Stimulated activated CD4-positive, alpha-beta T cell treated with anti-CD3 and anti-CD28 coated beads, Interleukin-1b, Interleukin-23, amount 100 ng/mL, for 4 hours (primary cell): ENCODE data around the gene ZNF14.
"Not testable (repeated sequence)": the region's sequence is repeated elsewhere in the genome, so short reads cannot be mapped to it uniquely, and the experiment has no call there.

Experiments used
- DNase-seq, 2 donors: peaks; one replicate each; pipeline ENCODE4 v3.0.0-alpha.2; 2020; ENCODE audit warnings: low read depth in 2 of 2

The ZNF14 gene

GRCh38 chr19:19746286-19747213 lies 13.6 kb upstream of the ZNF14 start:
- DNase-seq: no peak

DNA sequence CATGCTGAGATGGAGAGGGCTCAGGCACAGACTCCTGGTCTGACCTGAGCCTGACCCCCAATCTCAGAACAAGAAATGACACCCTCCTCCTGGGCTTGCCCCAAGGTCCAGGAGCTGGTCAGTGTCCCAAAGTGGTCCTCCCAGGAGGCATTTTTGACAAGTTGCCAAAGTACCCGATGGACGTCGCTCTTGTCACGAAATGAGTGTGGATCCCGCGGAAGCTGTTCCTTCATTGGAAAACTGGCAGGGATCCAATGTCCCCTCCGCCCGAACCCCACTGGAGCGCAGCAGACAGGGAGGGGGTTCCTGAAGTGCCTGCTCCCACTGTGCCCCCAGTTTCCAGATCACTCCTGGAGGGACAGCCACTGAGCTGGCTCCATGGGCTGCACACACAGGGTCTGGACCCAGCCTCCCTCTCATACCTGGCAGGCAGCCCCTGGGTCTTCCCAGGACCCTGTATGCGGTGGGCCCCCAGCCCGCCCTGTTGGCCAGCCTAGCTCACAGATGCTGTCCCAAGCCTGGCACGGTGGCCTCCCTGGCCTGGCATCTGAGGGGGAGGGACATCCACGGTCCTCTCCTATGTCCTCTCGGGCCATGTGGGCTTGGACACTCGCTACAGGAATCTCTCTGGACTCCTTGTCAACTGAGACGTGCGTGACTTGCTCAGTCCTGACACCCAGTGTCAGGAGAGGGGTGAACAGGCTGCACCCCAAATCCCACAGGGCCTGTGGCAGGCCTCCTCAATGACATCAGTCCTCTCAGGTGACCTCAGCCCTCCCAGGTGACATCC lies 12.8 kb upstream of the ZNF14 start:
- DNase-seq: no peak

DNA sequence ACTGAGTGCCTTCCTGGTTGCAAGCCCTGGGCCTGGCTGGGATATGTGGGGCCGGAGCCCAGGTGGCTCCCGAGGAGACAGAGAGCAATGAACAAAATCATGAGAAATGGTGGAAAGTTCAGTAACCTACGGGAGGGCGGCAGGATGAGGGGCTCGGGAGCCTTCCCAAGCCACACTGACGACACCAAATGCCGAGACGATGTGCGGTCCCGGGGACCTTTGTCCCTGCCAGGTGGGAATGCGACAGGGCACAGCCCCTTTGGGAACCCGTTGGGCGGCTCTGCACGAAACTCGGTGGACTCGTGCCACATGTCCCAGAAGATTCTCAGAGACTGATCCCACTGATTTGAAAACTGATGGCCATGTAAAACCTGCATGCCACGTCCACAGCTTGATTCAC lies 11.7 kb upstream of the ZNF14 start:
- DNase-seq: no peak

- not testable (repeated sequence) for DNase-seq
Measured at GRCh38 chr19:19743921-19744320, 11.0 kb upstream of the ZNF14 start.

DNA sequence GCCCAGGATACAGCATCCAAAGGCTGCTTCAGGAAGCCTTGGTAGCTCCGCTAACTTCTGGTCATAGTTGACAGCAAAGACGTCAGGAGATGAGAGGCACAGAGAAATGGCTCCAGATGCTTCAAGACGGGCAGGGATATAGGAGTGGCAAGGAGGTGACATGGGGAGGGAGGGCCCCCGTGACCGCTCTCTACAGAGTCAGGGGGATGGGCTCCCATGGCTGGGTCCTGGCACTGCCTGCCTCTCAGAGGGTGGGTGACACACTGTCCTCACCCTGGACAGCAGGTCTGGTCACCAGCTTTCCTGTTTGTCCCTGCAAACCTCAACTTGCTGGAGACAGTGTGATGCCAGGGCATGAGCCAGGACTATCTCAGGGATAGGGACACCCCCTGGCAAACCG lies 10.3 kb upstream of the ZNF14 start:
- DNase-seq: no peak

- DNase-seq: no peak
Measured at GRCh38 chr19:19742773-19743172, 9.9 kb upstream of the ZNF14 start.

DNA sequence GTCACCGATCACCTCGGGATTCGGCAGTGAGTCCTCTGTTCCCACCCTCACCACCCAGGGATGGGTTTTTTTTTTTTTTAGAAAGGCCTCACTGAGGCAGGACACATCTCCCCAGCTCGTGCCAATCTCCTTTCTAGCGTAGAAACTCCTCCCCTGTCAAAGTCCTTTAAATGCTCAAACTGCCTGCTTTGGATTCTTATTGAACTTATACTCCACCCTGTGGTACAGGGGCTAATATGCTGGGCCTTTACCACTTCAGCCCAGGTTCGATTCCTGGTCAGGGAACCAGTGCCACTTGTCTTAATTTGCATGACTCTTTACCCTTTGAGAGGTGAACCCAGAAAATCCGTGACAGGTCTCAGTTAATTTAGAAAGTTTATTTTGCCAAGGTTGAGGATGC lies 8.3 kb upstream of the ZNF14 start:
- DNase-seq: no peak

DNA sequence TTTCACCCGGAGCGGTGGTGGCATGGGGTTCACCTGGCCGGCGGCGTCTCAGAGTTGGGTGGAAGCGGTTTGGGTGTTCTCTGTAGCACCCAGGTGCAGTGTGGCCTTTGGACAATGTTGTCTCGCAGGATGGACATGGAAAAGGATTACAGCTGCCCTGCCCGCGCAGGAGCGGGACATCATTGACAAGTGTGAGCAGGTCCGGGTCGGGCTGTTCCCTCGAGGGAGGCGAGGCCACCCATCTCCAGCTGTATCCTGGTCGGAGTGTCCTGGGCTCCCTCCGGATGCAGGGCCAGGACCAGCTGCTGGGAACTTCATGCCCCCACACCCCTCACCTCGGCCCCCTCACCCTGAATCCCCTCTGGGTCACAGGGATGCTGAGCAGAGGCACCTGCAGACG lies 7.8 kb upstream of the ZNF14 start:
- no peak for DNase-seq

DNA sequence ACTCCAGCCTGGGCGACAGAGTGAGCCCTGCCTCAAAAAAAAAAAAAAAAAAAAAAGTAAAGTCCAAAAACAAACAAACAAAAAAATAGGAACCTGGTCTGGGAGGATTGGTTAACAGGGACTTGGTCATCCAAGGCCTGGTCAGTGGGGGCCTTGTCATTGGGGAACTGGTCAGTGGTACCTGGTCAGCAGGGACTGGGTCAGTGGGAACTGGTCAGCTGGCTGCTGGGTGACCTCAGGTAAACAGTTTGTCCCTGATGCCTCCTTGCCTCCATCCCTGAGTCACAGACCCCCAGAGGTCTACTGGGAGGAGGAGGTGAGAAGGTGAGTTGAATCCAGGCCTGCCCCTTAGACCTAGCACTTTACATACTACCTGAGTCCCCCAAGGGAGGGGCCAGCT lies 5.7 kb upstream of the ZNF14 start:
- DNase-seq: no peak

DNA sequence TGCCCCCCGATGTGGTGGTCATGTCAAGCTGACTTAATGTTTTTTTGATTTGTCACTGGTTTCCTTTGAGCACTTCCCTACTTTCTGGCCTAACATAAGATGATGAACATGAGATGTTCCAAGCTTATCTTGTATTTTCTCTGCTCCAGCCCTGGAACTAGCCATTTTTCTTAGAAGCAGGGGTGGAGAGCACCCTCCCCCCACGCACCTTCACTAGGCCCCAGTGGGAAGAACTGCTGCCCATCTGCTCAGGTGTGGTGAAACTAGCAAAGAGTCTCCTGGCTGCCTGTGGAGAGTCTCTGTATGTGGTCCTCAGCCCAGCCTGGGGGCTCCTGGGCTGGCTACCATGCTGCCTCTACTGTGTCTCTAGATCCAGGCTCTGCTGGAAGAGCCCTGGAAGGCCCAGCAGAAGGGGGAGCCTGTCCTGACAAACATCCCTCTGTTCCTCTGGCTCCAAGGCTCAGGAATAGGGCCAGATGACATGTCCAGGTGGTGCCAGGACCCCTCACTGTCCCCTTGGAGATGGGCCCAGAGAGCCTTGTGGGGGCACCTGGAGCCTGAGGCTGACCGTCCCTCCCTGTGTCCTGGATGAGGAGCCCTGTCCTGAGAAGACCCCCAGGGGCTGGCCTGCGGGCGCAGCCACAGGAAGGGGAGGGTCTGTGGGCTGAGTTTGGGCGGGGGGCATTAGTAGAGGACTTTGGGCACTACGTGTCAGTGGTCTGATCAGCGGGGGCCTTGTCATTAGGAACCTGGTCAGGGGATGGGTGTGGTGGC lies 4.8 kb upstream of the ZNF14 start:
- no peak for DNase-seq

- no peak for DNase-seq
Measured at GRCh38 chr19:19721896-19722295, 11.0 kb downstream of the ZNF14 start.

- no peak for DNase-seq
Measured at GRCh38 chr19:19719798-19720197, 13.1 kb downstream of the ZNF14 start.

DNA sequence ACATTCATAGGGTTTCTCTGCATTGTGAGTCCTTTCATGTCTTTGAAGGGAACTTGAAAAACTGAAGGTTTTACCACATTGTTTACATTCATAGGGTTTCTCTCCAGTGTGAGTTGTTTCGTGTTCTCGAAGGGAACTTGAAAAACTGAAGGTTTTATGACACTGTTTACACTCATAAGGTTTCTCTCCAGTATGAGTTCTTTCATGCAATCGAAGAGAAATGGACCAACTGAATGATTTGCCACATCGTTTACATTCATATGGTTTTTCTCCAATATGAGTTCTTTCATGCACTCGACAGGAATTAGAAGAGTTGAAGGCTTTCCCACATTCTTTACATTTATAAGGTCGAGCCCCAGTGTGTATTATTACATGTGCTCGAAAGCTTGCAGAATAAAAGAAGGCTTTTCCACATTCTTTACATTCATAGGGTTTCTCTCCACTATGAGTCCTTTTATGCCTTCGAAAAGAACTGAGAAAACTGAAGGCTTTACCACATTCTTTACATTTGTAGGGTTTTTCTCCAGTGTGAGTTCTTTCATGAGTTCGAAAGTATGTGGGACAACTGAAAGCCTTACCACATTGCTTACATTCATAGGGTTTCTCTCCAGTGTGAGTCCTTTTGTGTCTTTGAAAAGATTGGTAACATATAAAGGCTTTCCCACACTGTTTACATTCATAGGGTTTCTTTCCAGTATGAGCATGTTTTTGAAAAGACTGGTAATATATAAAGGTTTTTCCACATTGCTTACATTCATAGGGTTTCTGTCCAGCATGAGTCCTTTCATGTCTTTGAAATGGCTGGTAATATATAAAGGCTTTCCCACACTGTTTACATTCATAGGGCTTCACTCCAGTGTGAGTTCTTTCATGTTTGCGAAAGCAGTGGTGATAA lies 20.7 kb downstream of the ZNF14 start:
- DNase-seq: no peak

GRCh38 chr19:19711306-19711933 lies 21.5 kb downstream of the ZNF14 start:
- no peak for DNase-seq

DNA sequence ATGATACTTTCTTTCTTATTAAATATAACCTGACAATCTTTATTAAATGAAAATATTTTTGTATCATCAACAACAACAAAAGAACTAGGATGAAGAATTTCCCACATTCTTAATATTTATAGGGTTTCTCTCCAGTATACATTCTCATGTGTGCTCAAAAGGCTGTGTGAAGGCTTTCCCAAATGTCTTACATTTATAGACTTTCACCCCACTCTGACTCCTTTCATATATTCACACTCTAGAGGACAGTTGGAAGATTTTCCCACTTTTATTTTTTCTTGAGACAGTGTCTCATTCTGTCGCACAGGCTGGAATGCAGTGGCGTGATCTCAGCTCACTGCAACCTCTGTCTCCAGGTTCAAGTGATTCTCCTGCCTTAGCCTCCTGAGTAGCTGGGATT lies 22.4 kb downstream of the ZNF14 start:
- DNase-seq: no peak

DNA sequence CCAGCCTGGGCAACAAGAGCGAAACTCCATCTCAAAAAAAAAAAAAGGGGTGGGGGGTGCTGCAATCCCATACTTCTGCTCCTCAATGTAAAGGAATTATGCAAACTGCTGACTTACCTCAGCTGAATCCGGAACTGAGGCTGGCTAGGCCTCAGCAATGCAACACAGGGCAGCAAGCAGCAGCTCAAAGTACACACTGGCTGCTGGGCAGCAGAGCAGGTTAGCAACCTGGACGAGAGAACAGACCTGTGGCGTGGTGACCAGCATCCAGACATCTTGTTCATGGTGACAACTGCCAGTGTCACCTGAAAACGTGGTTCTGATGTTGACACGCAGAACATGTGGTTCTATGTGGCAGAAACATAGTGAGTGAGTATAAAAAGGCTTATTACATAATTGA lies 28.1 kb downstream of the ZNF14 start:
- DNase-seq: no peak

DNA sequence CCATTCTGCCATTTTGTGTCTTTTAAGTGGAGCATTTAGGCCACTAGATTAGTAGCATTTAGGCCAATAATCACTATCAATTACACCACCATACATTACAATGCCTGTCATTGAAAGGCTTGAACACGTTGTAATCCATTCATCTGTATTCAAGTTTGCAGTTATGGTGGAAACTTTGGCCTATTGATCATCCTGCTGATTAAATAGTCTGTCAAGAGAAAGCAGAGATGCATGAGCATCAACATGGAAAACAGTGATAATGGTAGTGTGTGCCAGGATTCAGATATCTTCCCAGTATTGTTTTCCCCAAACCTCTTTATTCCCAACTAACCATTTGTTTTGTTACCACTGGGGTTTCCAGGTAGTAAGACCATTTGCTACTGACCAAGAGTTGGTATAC lies 32.4 kb downstream of the ZNF14 start:
- not testable (repeated sequence) for DNase-seq

GRCh38 chr19:19697589-19697988 lies 35.3 kb downstream of the ZNF14 start:
- no peak for DNase-seq

GRCh38 chr19:19696386-19696785 lies 36.5 kb downstream of the ZNF14 start:
- DNase-seq: no peak

- no peak for DNase-seq
Measured at GRCh38 chr19:19691683-19692082, 41.2 kb downstream of the ZNF14 start.

DNA sequence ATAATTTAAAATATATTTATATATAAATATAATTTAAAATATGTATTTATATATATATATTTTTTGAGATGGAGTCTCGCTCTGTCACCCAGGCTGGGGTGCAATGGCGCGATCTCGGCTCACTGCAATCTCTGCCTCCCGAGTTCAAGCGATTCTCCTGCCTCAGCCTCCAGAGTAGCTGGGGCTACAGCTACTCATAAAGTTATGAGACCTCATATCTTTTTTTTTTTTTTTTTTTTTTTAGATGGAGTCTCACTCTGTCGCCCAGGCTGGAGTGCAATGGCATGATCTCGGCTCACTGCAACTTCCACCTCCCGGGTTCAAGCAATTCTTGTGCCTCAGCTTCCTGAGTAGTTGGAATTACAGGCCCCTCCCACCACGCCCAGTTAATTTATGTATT lies 43.9 kb downstream of the ZNF14 start:
- not testable (repeated sequence) for DNase-seq
